ENCODE data around the gene ECPAS. TPM values are rescaled to one million over a fixed set of nuclear protein-coding genes. Genes with fewer than 3 reads are reported as not detected.

ECPAS gene
- total RNA-seq, 1 experiment from 2014 or later = 71.1 TPM

DNA sequence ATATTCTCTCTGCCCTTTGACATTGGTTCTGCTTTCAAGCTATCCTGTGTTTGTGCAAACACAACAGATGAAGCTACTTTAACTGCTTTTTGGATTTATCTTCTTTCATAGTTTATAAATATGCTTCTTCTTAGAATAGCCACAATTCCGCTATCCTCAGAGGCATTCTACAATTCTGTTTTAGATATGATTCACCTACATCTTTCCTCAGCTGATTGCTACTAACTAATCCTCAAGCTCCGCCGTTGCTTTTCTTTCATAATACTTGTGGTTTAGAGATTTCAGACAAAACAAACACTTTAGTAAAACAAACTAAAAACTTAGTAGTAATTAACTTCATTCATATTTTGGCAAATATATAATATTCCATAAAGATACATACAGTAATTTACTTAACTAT lies 52.5 kb downstream of the ECPAS start:
- H4K20me1 ChIP-seq (ENCODE audit: insufficient read depth) = no peaks in the 10 kb centered on the region
- no peak overlapping the region for H3K27ac ChIP-seq (ENCODE audit: low read depth, low read length)
- peaks cover 2 to 24% of the 10 kb centered on the region in 2 experiments; a peak in 2 of 4 replicates for H3K36me3 ChIP-seq (ENCODE audit: control insufficient read depth in 1 of 2, insufficient read depth in 2 of 2, low read length in 2 of 2)
- no TSS peak for BruUV-seq (replicated peaks)
- CTCF ChIA-PET = no interaction called here
- H3K4me1 ChIP-seq (ENCODE audit: control insufficient read depth in 1 of 2, insufficient read depth in 2 of 2, low read length in 2 of 2) = peaks cover 0 to 14% of the 10 kb centered on the region in 2 experiments; a peak in 2 of 4 replicates
- no peak overlapping the region for H2AFZ ChIP-seq (ENCODE audit: low read depth, low read length, poor library complexity, severe bottlenecking)
- intact Hi-C loops (cut with micrococcal nuclease) = no loop called here
- H3K79me2 ChIP-seq (ENCODE audit: insufficient read depth, low read length) = no peaks in the 10 kb centered on the region
- no peak overlapping the region for H3K4me2 ChIP-seq (ENCODE audit: low read length)
- H3K9ac ChIP-seq (ENCODE audit: low read length) = no peak overlapping the region
- H3K4me3 ChIP-seq (replicated peaks in 1 of 2; ENCODE audit: low read depth in 1 of 2, low read length in 2 of 2) = no peak overlapping the region
- ATAC-seq (no peak), DNase-seq (ENCODE audit: low read depth, low spot score) (no peak)
- no peaks in the 10 kb centered on the region for H3K9me2 ChIP-seq (ENCODE audit: insufficient read depth)
- RAD21 ChIA-PET (ENCODE audit: low non-redundant PET in 1 of 2, low total read pairs in 2 of 2, uncharacterized antibody in 2 of 2, unreplicated experiment in 2 of 2) = no interaction called here
- TF ChIP-seq CEBPB (IDR thresholded peaks at IDR 0.05; ENCODE audit: low read depth) (no peak), SP1 (IDR thresholded peaks at IDR 0.05; ENCODE audit: low read depth) (no peak), SIN3A (IDR thresholded peaks at IDR 0.05; ENCODE audit: low read depth) (no peak), YY1 (IDR thresholded peaks at IDR 0.05; ENCODE audit: extremely low read depth, insufficient replicate concordance, low read depth, low read length) (no peak), POLR2AphosphoS5 (IDR thresholded peaks at IDR 0.05; ENCODE audit: low read depth, low read length) (no peak), CBX3 (IDR thresholded peaks at IDR 0.05; ENCODE audit: low read depth) (no peak)
- TF ChIP-seq, protein P1, sequence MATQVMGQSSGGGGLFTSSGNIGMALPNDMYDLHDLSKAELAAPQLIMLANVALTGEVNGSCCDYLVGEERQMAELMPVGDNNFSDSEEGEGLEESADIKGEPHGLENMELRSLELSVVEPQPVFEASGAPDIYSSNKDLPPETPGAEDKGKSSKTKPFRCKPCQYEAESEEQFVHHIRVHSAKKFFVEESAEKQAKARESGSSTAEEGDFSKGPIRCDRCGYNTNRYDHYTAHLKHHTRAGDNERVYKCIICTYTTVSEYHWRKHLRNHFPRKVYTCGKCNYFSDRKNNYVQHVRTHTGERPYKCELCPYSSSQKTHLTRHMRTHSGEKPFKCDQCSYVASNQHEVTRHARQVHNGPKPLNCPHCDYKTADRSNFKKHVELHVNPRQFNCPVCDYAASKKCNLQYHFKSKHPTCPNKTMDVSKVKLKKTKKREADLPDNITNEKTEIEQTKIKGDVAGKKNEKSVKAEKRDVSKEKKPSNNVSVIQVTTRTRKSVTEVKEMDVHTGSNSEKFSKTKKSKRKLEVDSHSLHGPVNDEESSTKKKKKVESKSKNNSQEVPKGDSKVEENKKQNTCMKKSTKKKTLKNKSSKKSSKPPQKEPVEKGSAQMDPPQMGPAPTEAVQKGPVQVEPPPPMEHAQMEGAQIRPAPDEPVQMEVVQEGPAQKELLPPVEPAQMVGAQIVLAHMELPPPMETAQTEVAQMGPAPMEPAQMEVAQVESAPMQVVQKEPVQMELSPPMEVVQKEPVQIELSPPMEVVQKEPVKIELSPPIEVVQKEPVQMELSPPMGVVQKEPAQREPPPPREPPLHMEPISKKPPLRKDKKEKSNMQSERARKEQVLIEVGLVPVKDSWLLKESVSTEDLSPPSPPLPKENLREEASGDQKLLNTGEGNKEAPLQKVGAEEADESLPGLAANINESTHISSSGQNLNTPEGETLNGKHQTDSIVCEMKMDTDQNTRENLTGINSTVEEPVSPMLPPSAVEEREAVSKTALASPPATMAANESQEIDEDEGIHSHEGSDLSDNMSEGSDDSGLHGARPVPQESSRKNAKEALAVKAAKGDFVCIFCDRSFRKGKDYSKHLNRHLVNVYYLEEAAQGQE (IDR thresholded peaks at IDR 0.05; ENCODE audit: low read depth) = no peak
- TF ChIP-seq, protein P2, sequence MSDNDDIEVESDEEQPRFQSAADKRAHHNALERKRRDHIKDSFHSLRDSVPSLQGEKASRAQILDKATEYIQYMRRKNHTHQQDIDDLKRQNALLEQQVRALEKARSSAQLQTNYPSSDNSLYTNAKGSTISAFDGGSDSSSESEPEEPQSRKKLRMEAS (IDR thresholded peaks at IDR 0.05) = no peak
- H3K27me3 ChIP-seq (ENCODE audit: insufficient read depth, low read length) = no peaks in the 10 kb centered on the region
- no peaks in the 10 kb centered on the region for H3K9me3 ChIP-seq (ENCODE audit: control insufficient read depth in 1 of 2, insufficient read depth in 1 of 2, low read depth in 1 of 2, low read length in 2 of 2)
- POLR2A ChIA-PET = interaction anchor here (0.7 kb wide), 1 partner anchor 211 kb away, joined by 3 read pairs; no protein-coding TSS in a partner anchor

Measured in HCT116 (cell line).